Breast epithelium (tissue), 3 donors: ENCODE results near the gene SH3BP4.

Experiments used
- CTCF ChIP-seq, 3 donors: fragments of 450-650 bp; IDR thresholded peaks; one replicate each; pipeline ENCODE4 v1.5.1; 2016 to 2017; ENCODE audit warnings: antibody characterized with exemption in 3 of 3, mild to moderate bottlenecking in 3 of 3, moderate library complexity in 3 of 3
- POLR2A ChIP-seq: fragments of 450-650 bp; IDR thresholded peaks from one replicate; pipeline ENCODE4 v1.6.1; 2016; ENCODE audit warnings: antibody characterized with exemption, mild to moderate bottlenecking, moderate library complexity
- POLR2AphosphoS5 ChIP-seq, 3 donors: sonication (generic); formaldehyde crosslinking; IDR thresholded peaks; one replicate each; pipeline ENCODE4 v1.6.1; 2017; ENCODE audit warnings: antibody characterized with exemption in 3 of 3

DNA sequence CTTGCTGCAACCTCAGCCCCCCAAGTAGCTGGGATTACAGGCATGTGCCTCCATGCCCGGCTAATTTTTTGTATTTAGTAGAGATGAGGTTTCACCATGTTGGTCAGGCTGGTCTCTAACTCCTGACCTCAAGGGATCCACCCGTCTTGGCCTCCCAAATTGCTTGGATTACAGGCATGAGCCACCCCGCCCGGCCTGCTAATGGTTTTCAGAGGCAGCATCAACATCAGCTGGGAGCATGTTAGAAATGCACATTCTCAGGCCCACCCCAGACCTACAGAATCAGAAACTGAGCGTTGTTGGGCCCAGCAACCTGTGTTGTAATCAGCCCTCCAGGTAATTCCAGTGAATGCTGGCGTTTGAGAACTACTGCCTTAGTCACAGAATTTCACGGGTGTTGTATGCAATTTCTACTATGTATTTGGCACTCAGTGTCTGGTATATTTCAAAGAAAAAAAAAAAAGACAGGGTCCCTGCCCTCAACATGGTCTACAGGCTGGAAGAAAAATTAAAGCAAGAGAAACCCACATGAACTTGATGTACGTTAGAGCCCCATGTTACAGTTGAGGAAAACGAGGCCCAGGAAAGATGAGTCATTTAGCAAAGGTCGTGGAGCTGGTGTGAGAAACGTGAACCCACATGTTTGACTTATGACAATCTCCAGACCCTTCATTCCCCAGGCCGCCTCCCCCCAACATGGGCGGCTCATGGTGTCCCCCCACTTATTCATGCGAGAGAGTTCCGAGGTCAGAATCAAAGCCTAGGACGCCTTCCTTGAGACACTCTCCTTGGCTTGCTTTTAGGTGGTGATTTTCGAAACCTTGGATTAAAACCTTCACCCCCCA lies 35.3 kb downstream of the SH3BP4 start:
- no peak for TF ChIP-seq POLR2AphosphoS5 (IDR thresholded peaks at IDR 0.05)
- TF ChIP-seq CTCF (IDR thresholded peaks at IDR 0.05), result no peak
- TF ChIP-seq POLR2A, result no peak
